HUES64 (cell line): ENCODE measurements around the gene SEC24B.
"Not testable (repeated sequence)": the region's sequence is repeated elsewhere in the genome, so short reads cannot be mapped to it uniquely, and the experiment has no call there.

ENCODE experiments used
- H3K27ac ChIP-seq: 2 replicates; pipeline ENCODE4 v1.7.0; 2013; ENCODE audit warnings: low read depth, low read length, inconsistent platforms
- H3K27me3 ChIP-seq: 2 replicates; pipeline ENCODE4 v1.6.1; 2013; ENCODE audit warnings: mild to moderate bottlenecking, low read length; ENCODE audit not compliant: insufficient read depth
- H3K36me3 ChIP-seq: 2 replicates; pipeline ENCODE4 v1.6.1; 2013; ENCODE audit warnings: mild to moderate bottlenecking, low read length; ENCODE audit not compliant: insufficient read depth
- H3K4me1 ChIP-seq: 2 replicates; pipeline ENCODE4 v1.6.1; 2013; ENCODE audit warnings: mild to moderate bottlenecking, low read length, moderate library complexity; ENCODE audit not compliant: insufficient read depth
- H3K4me3 ChIP-seq: 2 replicates; pipeline ENCODE4 v1.5.1; 2013; ENCODE audit warnings: mild to moderate bottlenecking, low read length, moderate library complexity
- H3K9ac ChIP-seq: 2 replicates; pipeline ENCODE4 v1.6.1; 2013; ENCODE audit warnings: mild to moderate bottlenecking, low read depth, low read length
- H3K9me3 ChIP-seq: 2 replicates; pipeline ENCODE4 v1.6.1; 2013; ENCODE audit warnings: low read depth, low read length; ENCODE audit not compliant: insufficient read depth
- WGBS: fragments of 150-250, 120-280 bp; methylation state at CpG from one replicate; pipeline ENCODE4 v1.1.7; 2013; ENCODE audit warnings: missing lambda C conversion rate; 5-methylcytosine and 5-hydroxymethylcytosine counted together

The SEC24B gene

DNA sequence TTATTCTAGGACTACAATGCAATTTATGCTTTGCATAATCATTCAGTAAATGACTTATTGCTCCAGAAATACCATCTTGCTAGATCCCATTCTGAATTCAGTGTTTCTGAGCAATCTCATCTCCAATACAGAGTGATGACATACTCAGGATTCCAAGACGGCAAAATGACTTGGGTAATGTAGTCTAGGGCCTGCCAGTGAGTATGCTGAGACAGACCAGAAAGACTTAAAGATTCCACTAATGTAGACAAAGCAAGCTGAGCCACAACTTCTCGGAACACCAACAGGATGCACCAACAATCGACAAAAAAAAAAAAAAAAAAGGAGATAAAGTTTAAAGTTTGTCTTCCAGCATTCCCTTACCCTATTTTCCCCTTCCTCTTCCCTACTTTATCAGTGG lies 919 bp upstream of the SEC24B start:
- Histone ChIP-seq H3K36me3 (no peaks in the 10 kb centered on the region; the same call in none of the 2 replicates), H3K27me3 (no peaks in the 10 kb centered on the region), H3K27ac (peak overlapping the region; percentile 72), H3K4me3 (peak overlapping the region; percentile 66), H3K9me3 (no peaks in the 10 kb centered on the region), H3K4me1 (peaks cover 32% of the 10 kb centered on the region), H3K9ac (peak overlapping the region; percentile 94)
- 61% methylated on average over 3 of the region's 3 CpGs for WGBS

- H3K36me3 ChIP-seq, result no peaks in the 10 kb centered on the region; the same call in none of the 2 replicates
- H3K9ac ChIP-seq, result peak overlapping the region; percentile 94
- peak overlapping the region; percentile 66 for H3K4me3 ChIP-seq
- H3K4me1 ChIP-seq, result peaks cover 32% of the 10 kb centered on the region
- WGBS, result 1% methylated on average over 70 of the region's 70 CpGs
- no peak overlapping the region; the same call in 1 of the 2 replicates for H3K27ac ChIP-seq
- H3K9me3 ChIP-seq, result no peaks in the 10 kb centered on the region
- H3K27me3 ChIP-seq, result no peaks in the 10 kb centered on the region
Observed at GRCh38 chr4:109434007-109434971, 674 bp downstream of the SEC24B start.

DNA sequence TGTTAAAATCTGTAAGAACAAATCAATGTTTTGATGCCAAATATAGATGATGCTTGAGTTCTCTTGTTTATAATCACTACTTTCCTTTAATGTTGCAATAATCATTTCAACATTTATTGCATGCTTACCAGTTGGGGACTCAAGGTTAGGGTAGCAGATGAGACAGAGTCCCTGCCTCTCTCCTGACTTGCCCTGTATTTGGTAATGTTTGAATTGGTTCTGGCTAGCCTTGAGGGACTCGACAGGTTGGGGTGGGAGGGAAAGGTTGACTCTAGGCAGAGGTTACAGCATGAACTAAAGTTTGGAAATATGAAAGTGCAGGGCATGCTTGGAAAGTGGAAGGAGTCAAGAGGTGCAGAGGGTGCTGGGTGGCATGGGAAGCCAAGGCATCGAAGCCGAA lies 2.0 kb downstream of the SEC24B start:
- H3K27ac ChIP-seq, result no peak overlapping the region
- H3K4me3 ChIP-seq, result peak overlapping the region; percentile 66
- 75% methylated on average over 3 of the region's 3 CpGs for WGBS
- H3K9ac ChIP-seq, result no peak overlapping the region
- H3K27me3 ChIP-seq, result no peaks in the 10 kb centered on the region
- peaks cover 32% of the 10 kb centered on the region for H3K4me1 ChIP-seq
- H3K36me3 ChIP-seq, result no peaks in the 10 kb centered on the region; the same call in none of the 2 replicates
- H3K9me3 ChIP-seq, result no peaks in the 10 kb centered on the region

- 80% methylated on average over 2 of the region's 3 CpGs for WGBS
- H3K9ac ChIP-seq, result no peak overlapping the region
- H3K27ac ChIP-seq, result no peak overlapping the region
- peaks cover 33% of the 10 kb centered on the region for H3K4me1 ChIP-seq
- no peaks in the 10 kb centered on the region for H3K9me3 ChIP-seq
- no peaks in the 10 kb centered on the region for H3K27me3 ChIP-seq
- H3K36me3 ChIP-seq, result no peaks in the 10 kb centered on the region
- H3K4me3 ChIP-seq, result no peak overlapping the region
Observed at GRCh38 chr4:109436504-109436903, 2.9 kb downstream of the SEC24B start.

DNA sequence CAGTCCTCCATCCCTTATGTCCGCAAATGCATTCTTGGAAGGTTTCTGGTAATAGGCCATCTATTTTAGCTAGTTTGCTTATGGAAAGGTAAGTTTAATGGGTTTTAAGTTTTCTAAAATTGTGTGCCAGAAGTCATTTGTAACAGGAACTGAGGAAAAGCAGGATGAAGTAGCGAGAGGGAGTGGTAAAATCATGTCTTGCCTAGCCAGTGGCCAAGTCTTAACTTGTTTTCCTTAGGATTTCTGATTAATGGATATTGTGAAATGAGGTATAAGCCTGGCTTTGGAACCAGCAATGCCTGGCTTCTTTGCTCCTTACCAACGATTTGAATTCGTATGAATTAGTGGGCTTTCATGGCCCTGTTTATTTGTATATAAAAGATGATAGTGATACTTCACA lies 7.3 kb downstream of the SEC24B start:
- Histone ChIP-seq H3K4me1 (peaks cover 21% of the 10 kb centered on the region), H3K9ac (no peak overlapping the region), H3K4me3 (no peak overlapping the region), H3K27ac (no peak overlapping the region), H3K36me3 (peaks cover 1% of the 10 kb centered on the region), H3K9me3 (peaks cover 3% of the 10 kb centered on the region; the same call in 1 of the 2 replicates), H3K27me3 (no peaks in the 10 kb centered on the region)
- 93% methylated on average over 4 of the region's 4 CpGs for WGBS

DNA sequence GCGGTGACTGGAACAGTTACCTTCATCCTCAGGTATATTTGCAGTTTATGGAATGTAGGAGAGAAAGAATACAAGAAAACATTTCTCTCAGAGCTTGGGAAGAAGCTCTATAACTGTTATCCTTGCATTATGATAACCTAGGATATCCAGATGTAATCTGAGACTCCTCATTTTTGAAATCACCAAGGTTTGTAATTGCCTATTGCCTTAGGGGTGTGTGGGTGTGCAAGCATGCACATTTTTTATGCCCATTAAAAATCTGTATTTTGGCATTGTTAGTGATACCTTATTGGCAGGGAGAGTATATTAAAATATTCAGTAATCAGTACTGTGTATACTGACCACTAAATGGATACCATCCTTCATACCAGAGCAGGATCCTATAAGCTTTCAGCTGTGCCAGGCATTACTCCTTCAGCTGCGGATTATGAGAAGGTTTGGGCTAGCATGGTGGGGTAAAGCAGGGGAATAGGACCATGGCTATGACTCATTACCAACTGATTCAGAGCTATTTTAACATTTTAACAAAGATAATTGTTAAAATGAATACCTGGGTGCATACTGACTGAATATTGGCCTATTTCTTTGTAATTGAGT lies 8.3 kb downstream of the SEC24B start:
- no peak overlapping the region for H3K9ac ChIP-seq
- H3K27ac ChIP-seq, result no peak overlapping the region
- WGBS, result 90% methylated on average over 2 of the region's 2 CpGs
- H3K4me1 ChIP-seq, result peaks cover 14% of the 10 kb centered on the region; the same call in 1 of the 2 replicates
- peaks cover 7% of the 10 kb centered on the region for H3K36me3 ChIP-seq
- peaks cover 7% of the 10 kb centered on the region for H3K9me3 ChIP-seq
- no peak overlapping the region for H3K4me3 ChIP-seq
- H3K27me3 ChIP-seq, result no peaks in the 10 kb centered on the region

- WGBS, result 100% methylated on average over 1 of the region's 2 CpGs
- Histone ChIP-seq H3K4me1 (peaks cover 14% of the 10 kb centered on the region; the same call in 1 of the 2 replicates), H3K9ac (no peak overlapping the region), H3K27ac (no peak overlapping the region), H3K4me3 (no peak overlapping the region), H3K27me3 (no peaks in the 10 kb centered on the region), H3K9me3 (peaks cover 7% of the 10 kb centered on the region), H3K36me3 (peaks cover 7% of the 10 kb centered on the region)
Observed at GRCh38 chr4:109444182-109444844, 10.7 kb downstream of the SEC24B start.

- H3K4me1 ChIP-seq, result peaks cover 6% of the 10 kb centered on the region; the same call in 1 of the 2 replicates
- peaks cover 31% of the 10 kb centered on the region for H3K36me3 ChIP-seq
- H3K4me3 ChIP-seq, result no peak overlapping the region
- H3K9me3 ChIP-seq, result peaks cover 9% of the 10 kb centered on the region
- no peak overlapping the region for H3K27ac ChIP-seq
- no peaks in the 10 kb centered on the region for H3K27me3 ChIP-seq
- H3K9ac ChIP-seq, result no peak overlapping the region
Observed at GRCh38 chr4:109447278-109447677, 13.7 kb downstream of the SEC24B start.

GRCh38 chr4:109451544-109452273 lies 18.1 kb downstream of the SEC24B start:
- peaks cover 36% of the 10 kb centered on the region for H3K36me3 ChIP-seq
- no peak overlapping the region for H3K4me3 ChIP-seq
- no peak overlapping the region for H3K9ac ChIP-seq
- no peaks in the 10 kb centered on the region for H3K27me3 ChIP-seq
- 0 out of 2 replicates have a peak, but pooled peaks cover 4% of the 10 kb centered on the region for H3K9me3 ChIP-seq
- H3K27ac ChIP-seq, result no peak overlapping the region
- H3K4me1 ChIP-seq, result no peaks in the 10 kb centered on the region
- WGBS, result 100% methylated on average over 3 of the region's 3 CpGs

DNA sequence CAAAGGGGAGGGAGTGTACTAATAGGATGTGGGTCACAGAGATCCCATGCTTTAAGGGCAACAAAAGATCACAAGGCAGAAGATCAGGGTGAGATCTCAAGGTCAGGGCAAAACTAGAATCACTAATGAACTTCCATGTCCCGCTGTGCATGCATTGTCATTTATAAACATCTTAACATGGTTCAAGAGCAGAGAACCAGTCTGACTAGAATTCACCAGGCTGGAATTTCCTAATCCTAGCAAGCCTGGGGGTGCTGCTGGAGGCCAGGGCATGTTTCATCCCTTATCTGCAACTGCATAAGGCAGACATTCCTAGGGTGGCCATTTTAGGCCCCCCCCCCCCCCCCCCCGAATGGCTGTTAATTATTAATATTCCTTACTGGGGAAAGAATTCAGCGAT lies 19.5 kb downstream of the SEC24B start:
- not testable (repeated sequence) for H3K27me3 ChIP-seq, H3K9me3 ChIP-seq, H3K4me3 ChIP-seq, H3K4me1 ChIP-seq, H3K9ac ChIP-seq, H3K27ac ChIP-seq
- H3K36me3 ChIP-seq, result peaks cover 36% of the 10 kb centered on the region
- WGBS, result 96% methylated on average over 2 of the region's 3 CpGs
